ENCODE data around the gene CLOCK. TPM values are rescaled to one million over a fixed set of nuclear protein-coding genes. Genes with fewer than 3 reads are reported as not detected.

Gene CLOCK
- total RNA-seq, 1 donor from 2014 or later = 6.7 TPM

DNA sequence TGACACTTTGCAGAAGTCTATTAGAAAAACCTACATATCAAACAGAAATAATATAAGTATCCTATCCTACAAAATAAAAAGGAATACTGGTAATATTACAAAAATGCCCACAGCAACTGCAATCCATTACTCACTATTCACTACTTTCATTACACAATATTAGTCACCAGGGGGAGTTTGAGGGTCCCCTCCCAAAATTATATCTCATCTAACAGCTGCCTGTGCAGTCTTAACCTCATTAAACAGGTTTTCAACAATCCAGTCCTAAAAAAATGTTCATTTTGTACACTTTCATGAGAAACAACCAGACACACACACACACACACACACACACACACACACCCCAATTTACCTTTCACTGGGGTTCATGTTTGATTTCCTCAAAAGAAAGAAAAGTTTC, 2.9 kb downstream of the CLOCK start:
- intact Hi-C loops (cut with micrococcal nuclease) = loop anchor here (10.0 kb wide), 2 partner anchors 69 to 1361 kb away; partner anchors contain the start of gene REST

DNA sequence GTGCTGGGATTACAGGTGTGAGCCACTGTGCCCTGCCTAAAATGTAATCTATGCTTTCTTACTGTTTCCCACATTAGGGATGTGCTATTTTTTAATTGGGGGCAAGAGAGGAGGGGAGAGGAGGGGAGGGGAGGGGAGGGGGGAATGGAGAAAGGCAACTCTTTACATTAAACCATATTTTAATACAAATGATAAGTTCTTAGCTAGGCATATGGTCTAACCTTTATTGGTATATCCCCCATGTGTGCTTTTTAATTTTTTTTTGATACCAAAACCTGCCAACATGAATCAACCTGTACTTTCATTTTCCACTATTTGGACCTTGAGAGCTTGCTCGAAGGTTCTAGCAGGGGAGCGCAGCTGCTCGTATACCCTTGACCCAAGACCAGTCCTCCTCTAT, 6.4 kb downstream of the CLOCK start:
- intact Hi-C loops (cut with micrococcal nuclease) = loop anchor here (2.0 to 10.0 kb wide), 3 partner anchors 65 to 1365 kb away; partner anchors contain the start of gene REST

GRCh38 chr4:55539658-55540057, 7.1 kb downstream of the CLOCK start:
- intact Hi-C loops (cut with micrococcal nuclease) = loop anchor here (2.0 to 10.0 kb wide), 3 partner anchors 65 to 1365 kb away; partner anchors contain the start of gene REST

- intact Hi-C loops (cut with micrococcal nuclease) = no loop called here
Measured at GRCh38 chr4:55538531-55538930, 8.2 kb downstream of the CLOCK start.

DNA sequence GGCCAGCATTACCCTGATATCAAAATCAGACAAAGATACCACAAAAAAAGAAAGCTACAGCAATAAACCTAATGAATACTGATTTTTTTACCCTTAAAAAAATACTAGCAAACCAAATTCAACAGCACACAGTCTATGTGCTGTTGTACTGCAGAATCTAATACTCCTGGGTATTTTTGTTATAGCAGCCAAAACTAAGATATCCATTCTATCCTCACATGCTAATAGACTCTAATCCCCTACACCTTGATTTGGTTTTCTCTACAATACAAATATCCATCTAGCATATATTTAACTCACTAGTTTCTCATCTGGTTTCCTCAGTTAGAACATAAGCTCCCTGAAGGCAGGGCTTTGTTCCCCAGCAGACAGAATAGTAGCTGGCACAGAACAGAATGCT, 12.4 kb downstream of the CLOCK start:
- intact Hi-C loops (cut with micrococcal nuclease) = no loop called here

- intact Hi-C loops (cut with micrococcal nuclease) = no loop called here
Measured at GRCh38 chr4:55530691-55531090, 16.0 kb downstream of the CLOCK start.

GRCh38 chr4:55530167-55530566, 16.5 kb downstream of the CLOCK start:
- intact Hi-C loops (cut with micrococcal nuclease) = no loop called here

DNA sequence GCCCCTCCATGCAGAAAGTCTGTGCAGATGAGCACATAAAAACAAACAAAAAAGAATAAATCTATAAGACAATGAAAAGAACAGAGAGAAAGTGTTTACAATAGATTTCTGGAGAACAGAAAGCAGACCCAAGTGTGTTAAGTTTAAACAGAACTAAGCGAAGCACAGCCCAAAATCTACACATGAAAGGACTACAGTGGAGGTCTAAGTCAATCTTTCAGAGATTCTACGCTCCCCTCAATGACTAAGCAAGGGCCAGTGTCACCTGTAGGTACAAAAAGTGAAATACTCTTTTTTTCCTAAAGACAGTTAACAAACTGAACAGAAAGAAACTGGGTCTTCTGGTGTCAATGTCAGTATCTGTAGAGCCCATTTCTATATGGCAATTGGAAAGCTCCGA, 18.2 kb downstream of the CLOCK start:
- intact Hi-C loops (cut with micrococcal nuclease) = no loop called here

DNA sequence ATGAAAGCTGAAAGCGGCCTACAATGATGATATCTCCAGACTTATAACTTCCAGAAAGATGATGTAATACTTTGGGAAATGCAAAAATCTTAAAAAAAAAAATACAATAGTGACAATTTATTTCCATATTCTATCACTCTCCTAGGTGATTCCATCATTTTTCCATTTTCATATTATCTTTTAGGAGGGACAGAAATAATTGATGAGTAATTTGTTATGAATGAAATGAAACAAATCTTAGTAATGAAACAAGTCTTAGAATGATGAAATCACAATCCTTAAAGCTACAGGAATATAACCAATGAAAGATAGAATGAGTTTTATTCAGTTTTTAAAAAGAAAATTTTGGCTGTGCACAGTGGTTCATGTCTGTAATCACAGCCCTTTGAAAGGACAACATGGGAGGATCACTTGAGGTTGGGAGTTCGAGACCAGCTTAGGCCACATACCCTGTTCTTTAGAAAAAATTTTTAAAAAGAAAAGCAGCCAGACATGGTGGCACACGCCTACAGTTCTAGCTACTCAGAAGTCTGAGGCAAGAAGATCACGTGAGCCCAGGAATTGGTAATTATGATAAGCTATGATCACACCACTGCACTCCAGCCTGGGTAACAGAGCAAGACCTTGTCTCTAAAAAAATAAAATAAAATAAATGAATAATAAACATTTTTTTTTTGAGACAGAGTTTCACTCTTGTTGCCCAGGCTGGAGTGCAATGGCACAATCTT, 21.7 kb downstream of the CLOCK start:
- intact Hi-C loops (cut with micrococcal nuclease) = no loop called here

DNA sequence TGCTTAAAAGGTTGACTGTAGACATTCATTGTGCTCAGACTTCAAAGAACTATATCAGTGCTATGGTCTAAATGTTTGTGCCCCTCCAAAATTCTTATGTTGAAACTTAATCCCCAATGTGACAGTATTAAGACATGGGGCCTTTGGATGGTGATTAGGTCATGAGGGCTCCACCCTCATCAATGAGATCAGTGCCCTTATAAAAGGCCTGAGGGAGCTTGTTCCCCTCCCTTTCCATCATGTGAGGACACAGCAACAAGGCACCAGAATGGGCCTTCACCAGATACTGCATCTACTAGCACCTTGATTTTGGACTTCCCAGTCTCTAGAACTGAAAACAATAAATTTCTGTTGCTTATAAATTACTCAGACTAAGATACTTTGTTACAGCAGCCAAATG, 28.3 kb downstream of the CLOCK start:
- intact Hi-C loops (cut with micrococcal nuclease) = no loop called here

GRCh38 chr4:55517526-55518229, 29.0 kb downstream of the CLOCK start:
- intact Hi-C loops (cut with micrococcal nuclease) = no loop called here

DNA sequence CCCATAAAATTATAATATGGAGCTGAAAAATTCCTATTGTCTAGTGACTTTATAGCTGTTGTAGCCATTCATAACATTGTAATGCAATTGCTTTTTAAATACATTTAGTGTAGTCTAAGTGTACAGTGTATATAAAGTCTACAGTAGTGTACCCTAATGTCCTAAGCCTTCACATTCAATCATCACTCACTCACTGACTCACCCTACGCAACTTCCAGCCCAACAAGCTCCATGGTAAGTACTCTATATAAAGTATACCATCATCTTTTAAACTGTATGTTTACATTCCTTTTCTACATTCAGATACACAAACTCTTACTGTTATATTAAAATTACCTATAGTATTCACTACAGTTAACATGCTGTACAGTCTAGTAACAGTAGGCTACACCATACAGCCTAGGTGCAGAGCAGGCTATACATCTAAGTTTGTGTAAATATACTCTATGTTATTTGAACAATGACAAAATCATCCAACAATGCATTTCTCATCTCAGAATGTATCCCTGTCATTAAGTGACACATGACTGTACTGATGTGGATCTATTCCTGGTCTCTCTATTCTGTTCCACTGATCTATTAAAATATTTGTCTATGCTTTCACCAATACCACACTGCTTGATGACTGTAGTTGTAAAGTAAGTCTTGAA, 33.7 kb downstream of the CLOCK start:
- intact Hi-C loops (cut with micrococcal nuclease) = no loop called here

DNA sequence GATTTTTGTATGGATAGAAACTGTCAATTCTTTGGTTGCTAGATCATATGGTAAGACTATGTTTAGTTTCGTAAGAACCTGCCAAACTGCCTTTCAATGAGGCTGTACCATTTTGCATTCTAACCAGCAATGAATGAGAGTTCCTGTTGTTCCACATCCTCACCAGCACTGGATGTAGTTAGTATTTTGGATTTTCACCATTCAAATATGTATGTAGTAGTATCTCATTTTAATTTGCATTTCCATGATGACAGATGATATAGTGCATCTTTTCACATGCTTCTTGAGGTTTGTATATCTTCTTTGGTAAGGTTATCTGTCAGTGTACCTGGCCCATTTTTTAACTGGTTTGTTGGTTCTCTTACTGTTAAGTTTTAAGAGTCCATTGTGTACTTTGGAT, 34.6 kb downstream of the CLOCK start:
- intact Hi-C loops (cut with micrococcal nuclease) = no loop called here

DNA sequence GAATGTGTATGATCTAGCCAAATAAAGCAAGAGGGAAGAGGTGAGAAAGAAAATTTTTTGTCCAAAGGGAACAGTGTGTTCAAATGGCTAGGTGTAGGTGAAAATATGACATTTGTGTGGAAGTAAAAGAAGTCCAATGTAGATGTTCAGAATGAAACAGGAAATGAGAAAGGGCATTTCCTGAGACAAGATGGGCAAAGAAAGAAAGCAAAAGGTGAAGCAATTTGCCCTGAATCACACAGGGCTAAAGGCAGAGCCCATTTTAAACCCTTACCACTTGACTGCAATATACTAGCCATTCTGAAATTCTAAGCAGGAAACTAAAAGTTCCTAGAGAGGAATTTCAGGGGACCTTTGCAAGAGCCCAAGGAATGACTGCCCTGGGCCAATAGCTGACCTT, 36.0 kb downstream of the CLOCK start:
- intact Hi-C loops (cut with micrococcal nuclease) = no loop called here

DNA sequence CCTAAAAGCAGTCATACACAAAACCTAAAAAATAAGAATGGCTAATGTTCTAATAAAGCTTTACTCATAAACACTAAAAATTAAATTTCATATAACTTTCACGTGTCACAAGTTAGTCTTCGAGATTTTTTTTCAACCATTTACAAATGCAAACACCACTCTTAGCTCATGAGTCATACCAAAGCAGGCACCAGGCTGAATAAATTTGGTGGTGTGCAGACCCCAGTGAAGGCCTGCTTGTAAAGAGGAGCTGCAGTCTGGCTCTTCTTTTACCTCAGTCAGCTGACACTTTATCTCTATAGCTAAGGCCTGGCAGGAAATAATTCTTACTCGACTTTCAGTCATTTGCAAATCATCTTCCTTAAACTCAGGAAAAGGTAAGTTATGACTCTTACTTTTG, 37.4 kb downstream of the CLOCK start:
- intact Hi-C loops (cut with micrococcal nuclease) = no loop called here

- intact Hi-C loops (cut with micrococcal nuclease) = no loop called here
Measured at GRCh38 chr4:55507612-55508011, 39.1 kb downstream of the CLOCK start.

GRCh38 chr4:55503169-55503568, 43.5 kb downstream of the CLOCK start:
- intact Hi-C loops (cut with micrococcal nuclease) = no loop called here

- intact Hi-C loops (cut with micrococcal nuclease) = no loop called here
Measured at GRCh38 chr4:55500072-55500471, 46.6 kb downstream of the CLOCK start.

GRCh38 chr4:55499495-55499894, 47.2 kb downstream of the CLOCK start:
- intact Hi-C loops (cut with micrococcal nuclease) = no loop called here

DNA sequence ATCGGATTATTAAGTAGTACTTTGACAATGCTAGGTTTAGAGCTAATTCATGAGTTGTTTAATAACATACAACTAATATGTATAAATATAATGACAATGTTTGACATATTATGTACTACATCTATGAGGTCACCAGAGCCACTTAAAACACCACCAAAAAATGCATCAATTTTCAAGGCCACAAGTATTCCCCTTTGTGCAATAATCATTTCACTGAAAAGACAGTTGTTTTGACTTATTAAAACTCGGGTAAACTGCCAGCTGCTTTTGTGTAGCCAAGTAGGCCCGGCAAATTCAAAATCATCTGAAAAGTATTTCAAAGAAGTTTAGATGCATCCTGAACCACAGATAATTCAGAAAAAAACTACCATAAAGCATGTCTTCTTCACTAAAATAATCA, 48.7 kb downstream of the CLOCK start:
- intact Hi-C loops (cut with micrococcal nuclease) = no loop called here

DNA sequence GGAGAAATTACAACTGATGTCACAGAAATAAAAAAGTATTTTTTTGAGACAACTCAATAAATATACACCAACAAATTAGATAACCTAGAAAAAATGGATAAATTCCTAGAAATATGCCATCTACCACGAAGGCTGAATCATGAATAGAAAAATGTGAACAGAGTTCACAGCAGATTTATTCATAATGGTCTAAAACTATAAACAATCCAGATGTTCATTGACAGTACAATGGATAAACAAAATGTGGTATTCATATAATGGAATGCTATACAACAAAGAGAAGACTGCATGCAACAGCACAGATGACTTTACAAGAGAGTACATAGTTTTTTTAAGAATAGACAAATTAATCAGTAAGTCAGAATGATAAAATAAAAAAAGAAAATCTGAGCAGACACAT, 55.2 kb downstream of the CLOCK start:
- intact Hi-C loops (cut with micrococcal nuclease) = no loop called here

DNA sequence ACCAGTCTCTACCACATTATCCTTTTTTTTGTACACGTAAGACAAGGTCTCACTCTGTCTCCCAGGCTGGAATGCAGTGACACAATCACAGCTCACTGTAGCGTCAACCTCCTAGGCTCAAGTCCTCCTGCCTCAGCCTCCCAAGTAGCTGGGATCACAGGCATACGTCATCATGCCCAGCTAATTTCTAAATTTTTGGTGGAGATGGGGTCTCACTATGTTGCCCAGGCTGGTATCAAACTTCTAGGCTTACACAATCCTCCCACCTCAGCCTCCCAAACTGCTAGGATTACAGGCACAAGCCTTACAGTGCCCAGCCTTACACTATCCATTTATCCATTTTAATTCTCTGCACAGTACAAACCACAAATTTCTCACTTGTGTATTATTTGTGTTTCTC, 58.0 kb downstream of the CLOCK start:
- intact Hi-C loops (cut with micrococcal nuclease) = no loop called here
